GM23338 (cell line): ENCODE results near the gene ZNHIT1. TPM values are rescaled to one million over a fixed set of nuclear protein-coding genes. Genes with fewer than 3 reads are reported as not detected.
A peak's percentile ranks its signal among the peaks of the same experiment; 100 is the strongest.

ENCODE experiments used
- ATAC-seq: fragments of 200-7000 bp; cut with Tn5 transposase; 3 replicates; pipeline ENCODE4 v1.9.1; 2020
- DNase-seq: peaks from one replicate; pipeline ENCODE4 v3.0.0-alpha.2; 2015; ENCODE audit warnings: low spot score
- H2AFZ ChIP-seq: fragments of 200-600 bp; sonication (generic); 2 replicates; pipeline ENCODE4 v1.8.0; 2016; ENCODE audit warnings: antibody characterized with exemption, mild to moderate bottlenecking, moderate library complexity
- H3F3A ChIP-seq: fragments of 200-600 bp; sonication (generic); replicated peaks from 2 replicates; pipeline ENCODE4 v1.8.0; 2017; ENCODE audit warnings: antibody characterized with exemption, mixed run types, low read depth
- H3K27ac ChIP-seq: fragments of 200-600 bp; sonication (generic); 2 replicates; pipeline ENCODE4 v1.6.1; 2016; ENCODE audit warnings: low read depth
- H3K27me3 ChIP-seq: fragments of 200-600 bp; sonication (generic); 2 replicates; pipeline ENCODE4 v1.8.0; 2016; ENCODE audit warnings: mild to moderate bottlenecking, mixed run types, moderate library complexity; ENCODE audit not compliant: insufficient read depth
- H3K36me3 ChIP-seq: fragments of 200-600 bp; sonication (generic); 2 replicates; pipeline ENCODE4 v1.8.0; 2016; ENCODE audit warnings: mild to moderate bottlenecking; ENCODE audit not compliant: insufficient read depth
- H3K4me1 ChIP-seq: fragments of 200-600 bp; sonication (generic); 2 replicates; pipeline ENCODE4 v1.8.0; 2016; ENCODE audit warnings: mild to moderate bottlenecking, moderate library complexity; ENCODE audit not compliant: insufficient read depth
- H3K4me2 ChIP-seq: fragments of 200-600 bp; sonication (generic); 2 replicates; pipeline ENCODE4 v1.7.1; 2017; ENCODE audit warnings: mixed run types
- H3K4me3 ChIP-seq: fragments of 200-600 bp; sonication (generic); 2 replicates; pipeline ENCODE4 v1.6.1; 2016; ENCODE audit warnings: mixed run types
- H3K79me2 ChIP-seq: fragments of 200-600 bp; sonication (generic); replicated peaks from 2 replicates; pipeline ENCODE4 v1.8.0; 2017; ENCODE audit warnings: mild to moderate bottlenecking; ENCODE audit not compliant: insufficient read depth
- H3K9me2 ChIP-seq: fragments of 200-600 bp; sonication (generic); 2 replicates; pipeline ENCODE4 v1.8.0; 2017; ENCODE audit not compliant: insufficient read depth
- H4K20me1 ChIP-seq: fragments of 200-600 bp; sonication (generic); replicated peaks from 2 replicates; pipeline ENCODE4 v1.8.0; 2017; ENCODE audit warnings: mild to moderate bottlenecking; ENCODE audit not compliant: insufficient read depth
- H3K27ac Mint-ChIP-seq: 2 replicates; pipeline ENCODE4 v1.8.0; 2020; ENCODE audit warnings: inconsistent platforms, mild to moderate bottlenecking, moderate library complexity, mixed read lengths
- H3K27me3 Mint-ChIP-seq: 3 replicates; pipeline ENCODE4 v1.8.0; 2022; ENCODE audit warnings: low read depth, mild to moderate bottlenecking, moderate library complexity, mixed read lengths, inconsistent platforms; ENCODE audit not compliant: insufficient read depth, poor library complexity
- H3K36me3 Mint-ChIP-seq: 3 replicates; pipeline ENCODE4 v1.8.0; 2021; ENCODE audit warnings: low read depth, mild to moderate bottlenecking, inconsistent platforms, moderate library complexity, mixed read lengths
- H3K4me1 Mint-ChIP-seq: 3 replicates; pipeline ENCODE4 v1.8.0; 2020; ENCODE audit warnings: mild to moderate bottlenecking, inconsistent platforms, mixed read lengths
- H3K4me3 Mint-ChIP-seq: 3 replicates; pipeline ENCODE4 v1.8.0; 2021; ENCODE audit warnings: moderate library complexity, mild to moderate bottlenecking, inconsistent platforms, mixed read lengths
- H3K9me3 Mint-ChIP-seq: 3 replicates; pipeline ENCODE4 v1.8.0; 2020; ENCODE audit warnings: moderate library complexity, mild to moderate bottlenecking, inconsistent platforms, mixed read lengths
- CREB1 ChIP-seq: fragments of 250-450 bp; sonication (Bioruptor Pico); IDR thresholded peaks from 2 replicates; pipeline ENCODE4 v1.5.0; 2020; ENCODE audit warnings: low read depth, mild to moderate bottlenecking, moderate library complexity
- EZH2 ChIP-seq: fragments of 200-600 bp; sonication (generic); IDR thresholded peaks from one replicate; pipeline ENCODE4 v1.8.0; 2017; ENCODE audit warnings: antibody characterized with exemption, mild to moderate bottlenecking, low read depth; ENCODE audit not compliant: unreplicated experiment
- EZH2phosphoT487 ChIP-seq: fragments of 200-600 bp; sonication (generic); IDR thresholded peaks from one replicate; pipeline ENCODE4 v1.8.1; 2018; ENCODE audit warnings: antibody characterized with exemption; ENCODE audit not compliant: unreplicated experiment
- JUNB ChIP-seq: IDR thresholded peaks from one replicate; pipeline ENCODE4 v1.6.1; 2016; ENCODE audit warnings: antibody characterized with exemption; ENCODE audit not compliant: unreplicated experiment
- STAT1 ChIP-seq: IDR thresholded peaks from one replicate; pipeline ENCODE4 v1.6.1; 2016; ENCODE audit warnings: antibody characterized with exemption; ENCODE audit not compliant: unreplicated experiment
- polyA plus RNA-seq: library from polyadenylated mRNA; unstranded; fragments of >200 nt; fragmentation: Nextera tagmentation; extraction: Ambion mirVana; gene quantifications from 2 replicates; pipeline ENCODE4 v1.2.1, GENCODE V29; 2016
- total RNA-seq: library from RNA; depleted of rRNA; stranded (reverse); fragments of >200 nt; shearing (Covaris generic); gene quantifications from 2 replicates; pipeline ENCODE4 v1.2.3, GENCODE V29; 2014
- TF ChIP-seq, protein P1 (sequence below): IDR thresholded peaks from 2 replicates; pipeline ENCODE4 v1.6.1; 2016; ENCODE audit warnings: antibody characterized with exemption
- TF ChIP-seq, protein P2 (sequence below): fragments of 250-450 bp; sonication (Bioruptor Pico); IDR thresholded peaks from 2 replicates; pipeline ENCODE4 v1.5.0; 2020; ENCODE audit warnings: mild to moderate bottlenecking, moderate library complexity
- TF ChIP-seq, protein P3 (sequence below), 2 experiments: fragments of 200-600 bp in 1 of 2; sonication (generic) in 1 of 2; conservative IDR thresholded peaks; 2 replicates each; pipeline versions ENCODE4 v1.5.1 to v1.6.1; 2016 to 2017; ENCODE audit warnings: antibody characterized with exemption in 2 of 2, low read depth in 2 of 2, mild to moderate bottlenecking in 2 of 2, moderate library complexity in 1 of 2

ZNHIT1 gene
- total and polyA plus RNA-seq, 2 experiments from 2014 or later, result 64.6 to 113 TPM

DNA sequence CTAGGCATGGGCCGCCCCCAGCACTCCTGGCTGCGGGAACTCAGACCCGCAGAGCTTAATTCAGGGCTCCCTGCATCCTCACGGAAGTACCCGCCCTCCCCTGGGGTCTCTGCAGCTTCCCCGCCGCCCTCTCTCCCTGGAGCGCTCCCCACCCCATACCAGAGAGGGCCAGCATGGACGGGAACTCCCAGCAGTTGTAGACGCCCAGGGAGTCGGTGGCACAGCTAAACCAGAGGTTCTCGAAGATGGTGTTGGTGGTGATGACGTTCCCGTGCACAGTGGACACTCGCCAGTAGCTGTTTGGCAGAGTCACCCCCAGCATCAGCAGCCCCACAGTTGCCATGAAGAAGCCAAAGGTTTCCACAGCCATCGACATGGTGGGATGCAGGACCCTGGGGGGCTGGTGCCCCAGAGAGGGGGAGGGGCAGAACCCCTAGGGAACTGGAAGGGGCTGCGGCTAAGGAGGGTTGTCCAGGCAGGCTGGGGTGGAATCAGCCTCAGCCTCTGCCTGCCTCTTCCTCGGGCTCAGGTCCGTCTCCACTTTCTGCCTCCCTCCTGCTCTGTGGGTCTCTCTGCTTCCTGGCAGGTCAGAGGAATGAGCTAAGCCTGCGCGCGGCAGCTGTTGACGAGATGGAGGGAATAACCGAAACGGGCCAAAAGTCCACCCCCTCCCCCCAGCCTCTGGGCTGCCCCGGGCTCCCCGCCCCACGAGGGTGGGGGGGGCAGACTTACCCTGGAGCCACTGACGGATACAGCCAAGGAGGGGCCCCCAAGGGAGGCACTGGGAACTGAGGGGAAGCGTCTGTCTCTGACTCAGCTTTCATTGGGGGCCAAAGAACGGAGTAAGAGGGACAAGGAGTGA lies 19.5 kb downstream of the ZNHIT1 start, which contains the start of gene CLDN15:
Gene CLDN15, minus strand, starts transcription at position 597 of the 862 bp plus-strand sequence. Its CDS starts 221 bp downstream, at position 376.
- no peak for DNase-seq
- Histone ChIP-seq H3K36me3 (no peaks in the 10 kb centered on the region), H3K27ac (peak within 1 kb of the TSS; percentile 72), H3F3A (peaks cover 26% of the 10 kb centered on the region), H3K79me2 (peaks cover 9% of the 10 kb centered on the region), H3K9me2 (no peaks in the 10 kb centered on the region), H3K27me3 (no peaks in the 10 kb centered on the region), H3K4me3 (no peak within 1 kb of the TSS), H3K4me1 (peaks cover 36% of the 10 kb centered on the region), H4K20me1 (no peaks in the 10 kb centered on the region; the same call in 1 of the 2 replicates), H2AFZ (no peak within 1 kb of the TSS), H3K4me2 (peak within 1 kb of the TSS; percentile 65)
- H3K27me3 Mint-ChIP-seq, result peaks cover 15% of the 10 kb centered on the region
- TF ChIP-seq EZH2phosphoT487 (no peak), EZH2 (no peak), JUNB (no peak), CREB1 (CRISPR knock-in tag) (no peak)
- TF ChIP-seq, protein P1, sequence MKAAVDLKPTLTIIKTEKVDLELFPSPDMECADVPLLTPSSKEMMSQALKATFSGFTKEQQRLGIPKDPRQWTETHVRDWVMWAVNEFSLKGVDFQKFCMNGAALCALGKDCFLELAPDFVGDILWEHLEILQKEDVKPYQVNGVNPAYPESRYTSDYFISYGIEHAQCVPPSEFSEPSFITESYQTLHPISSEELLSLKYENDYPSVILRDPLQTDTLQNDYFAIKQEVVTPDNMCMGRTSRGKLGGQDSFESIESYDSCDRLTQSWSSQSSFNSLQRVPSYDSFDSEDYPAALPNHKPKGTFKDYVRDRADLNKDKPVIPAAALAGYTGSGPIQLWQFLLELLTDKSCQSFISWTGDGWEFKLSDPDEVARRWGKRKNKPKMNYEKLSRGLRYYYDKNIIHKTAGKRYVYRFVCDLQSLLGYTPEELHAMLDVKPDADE, result no peak
- peak within 1 kb of the TSS; percentile 59; the same call in 1 of the 2 replicates for H3K27ac Mint-ChIP-seq
- no peak within 1 kb of the TSS; the same call in 2 of the 3 replicates for H3K4me3 Mint-ChIP-seq
- ATAC-seq, result no peak
- H3K36me3 Mint-ChIP-seq, result peaks cover 14% of the 10 kb centered on the region
- no peaks in the 10 kb centered on the region for H3K9me3 Mint-ChIP-seq
- H3K4me1 Mint-ChIP-seq, result peaks cover 23% of the 10 kb centered on the region

DNA sequence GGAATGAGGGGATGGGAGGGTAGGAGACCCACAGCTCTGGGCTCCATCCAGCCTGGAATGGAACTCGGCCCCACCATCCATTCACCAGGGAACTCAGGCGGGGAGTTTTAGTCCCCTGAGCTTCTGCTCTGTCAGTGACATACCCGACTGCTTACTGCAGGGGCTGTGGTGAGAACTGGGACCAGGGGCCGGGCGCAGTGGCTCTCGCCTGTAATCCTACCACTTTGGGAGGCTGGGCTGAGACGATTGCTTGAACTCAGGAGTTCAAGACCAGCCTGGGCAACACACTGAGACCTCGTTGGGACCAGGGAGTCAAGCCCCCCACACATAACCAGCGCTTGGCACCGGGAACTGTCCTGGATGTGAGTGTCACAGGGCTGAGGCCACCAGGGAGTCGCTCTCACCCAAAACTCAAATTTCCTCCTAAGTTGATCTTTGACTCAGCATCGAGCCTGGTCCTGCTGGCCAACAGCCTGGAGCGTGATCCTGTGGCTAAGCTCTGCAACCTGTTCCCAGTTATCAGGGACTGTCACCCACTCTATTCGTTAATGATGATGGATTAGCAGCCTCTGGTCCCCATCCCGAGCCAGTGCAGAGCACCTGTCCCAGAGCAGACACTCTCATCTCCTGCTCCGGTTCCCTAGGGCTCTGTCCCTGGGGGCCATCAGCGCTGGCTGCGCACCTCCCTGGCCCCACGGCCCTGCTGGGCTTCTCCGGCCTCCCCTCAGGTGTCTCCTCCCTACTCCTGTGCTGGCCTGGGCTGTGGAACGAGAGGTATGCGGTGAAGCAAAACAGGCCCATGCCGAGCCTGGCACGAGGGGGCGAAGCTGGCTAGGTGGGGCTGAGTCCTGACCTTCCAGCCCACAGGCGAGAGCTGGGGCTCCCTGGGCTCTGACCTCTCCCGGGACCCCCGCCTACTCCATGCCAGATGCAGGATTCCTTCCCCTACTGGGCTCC lies 20.5 kb downstream of the ZNHIT1 start:
- H3K4me3 Mint-ChIP-seq, result no peak overlapping the region; the same call in 2 of the 3 replicates
- H3K36me3 Mint-ChIP-seq, result peaks cover 17% of the 10 kb centered on the region
- Histone ChIP-seq H3K9me2 (no peaks in the 10 kb centered on the region), H3K27ac (peak overlapping the region; percentile 72), H3K27me3 (no peaks in the 10 kb centered on the region), H3K4me2 (peak overlapping the region; percentile 65), H3K36me3 (no peaks in the 10 kb centered on the region), H2AFZ (no peak overlapping the region), H4K20me1 (peaks cover 6% of the 10 kb centered on the region), H3F3A (peaks cover 33% of the 10 kb centered on the region), H3K4me3 (no peak overlapping the region), H3K79me2 (peaks cover 19% of the 10 kb centered on the region), H3K4me1 (peaks cover 28% of the 10 kb centered on the region)
- H3K27me3 Mint-ChIP-seq, result peaks cover 16% of the 10 kb centered on the region
- no peak for DNase-seq
- H3K27ac Mint-ChIP-seq, result peak overlapping the region; percentile 48
- peak; percentile 6; the same call in 2 of the 3 replicates for ATAC-seq
- H3K9me3 Mint-ChIP-seq, result no peaks in the 10 kb centered on the region
- peaks cover 21% of the 10 kb centered on the region for H3K4me1 Mint-ChIP-seq
- TF ChIP-seq, protein P2, sequence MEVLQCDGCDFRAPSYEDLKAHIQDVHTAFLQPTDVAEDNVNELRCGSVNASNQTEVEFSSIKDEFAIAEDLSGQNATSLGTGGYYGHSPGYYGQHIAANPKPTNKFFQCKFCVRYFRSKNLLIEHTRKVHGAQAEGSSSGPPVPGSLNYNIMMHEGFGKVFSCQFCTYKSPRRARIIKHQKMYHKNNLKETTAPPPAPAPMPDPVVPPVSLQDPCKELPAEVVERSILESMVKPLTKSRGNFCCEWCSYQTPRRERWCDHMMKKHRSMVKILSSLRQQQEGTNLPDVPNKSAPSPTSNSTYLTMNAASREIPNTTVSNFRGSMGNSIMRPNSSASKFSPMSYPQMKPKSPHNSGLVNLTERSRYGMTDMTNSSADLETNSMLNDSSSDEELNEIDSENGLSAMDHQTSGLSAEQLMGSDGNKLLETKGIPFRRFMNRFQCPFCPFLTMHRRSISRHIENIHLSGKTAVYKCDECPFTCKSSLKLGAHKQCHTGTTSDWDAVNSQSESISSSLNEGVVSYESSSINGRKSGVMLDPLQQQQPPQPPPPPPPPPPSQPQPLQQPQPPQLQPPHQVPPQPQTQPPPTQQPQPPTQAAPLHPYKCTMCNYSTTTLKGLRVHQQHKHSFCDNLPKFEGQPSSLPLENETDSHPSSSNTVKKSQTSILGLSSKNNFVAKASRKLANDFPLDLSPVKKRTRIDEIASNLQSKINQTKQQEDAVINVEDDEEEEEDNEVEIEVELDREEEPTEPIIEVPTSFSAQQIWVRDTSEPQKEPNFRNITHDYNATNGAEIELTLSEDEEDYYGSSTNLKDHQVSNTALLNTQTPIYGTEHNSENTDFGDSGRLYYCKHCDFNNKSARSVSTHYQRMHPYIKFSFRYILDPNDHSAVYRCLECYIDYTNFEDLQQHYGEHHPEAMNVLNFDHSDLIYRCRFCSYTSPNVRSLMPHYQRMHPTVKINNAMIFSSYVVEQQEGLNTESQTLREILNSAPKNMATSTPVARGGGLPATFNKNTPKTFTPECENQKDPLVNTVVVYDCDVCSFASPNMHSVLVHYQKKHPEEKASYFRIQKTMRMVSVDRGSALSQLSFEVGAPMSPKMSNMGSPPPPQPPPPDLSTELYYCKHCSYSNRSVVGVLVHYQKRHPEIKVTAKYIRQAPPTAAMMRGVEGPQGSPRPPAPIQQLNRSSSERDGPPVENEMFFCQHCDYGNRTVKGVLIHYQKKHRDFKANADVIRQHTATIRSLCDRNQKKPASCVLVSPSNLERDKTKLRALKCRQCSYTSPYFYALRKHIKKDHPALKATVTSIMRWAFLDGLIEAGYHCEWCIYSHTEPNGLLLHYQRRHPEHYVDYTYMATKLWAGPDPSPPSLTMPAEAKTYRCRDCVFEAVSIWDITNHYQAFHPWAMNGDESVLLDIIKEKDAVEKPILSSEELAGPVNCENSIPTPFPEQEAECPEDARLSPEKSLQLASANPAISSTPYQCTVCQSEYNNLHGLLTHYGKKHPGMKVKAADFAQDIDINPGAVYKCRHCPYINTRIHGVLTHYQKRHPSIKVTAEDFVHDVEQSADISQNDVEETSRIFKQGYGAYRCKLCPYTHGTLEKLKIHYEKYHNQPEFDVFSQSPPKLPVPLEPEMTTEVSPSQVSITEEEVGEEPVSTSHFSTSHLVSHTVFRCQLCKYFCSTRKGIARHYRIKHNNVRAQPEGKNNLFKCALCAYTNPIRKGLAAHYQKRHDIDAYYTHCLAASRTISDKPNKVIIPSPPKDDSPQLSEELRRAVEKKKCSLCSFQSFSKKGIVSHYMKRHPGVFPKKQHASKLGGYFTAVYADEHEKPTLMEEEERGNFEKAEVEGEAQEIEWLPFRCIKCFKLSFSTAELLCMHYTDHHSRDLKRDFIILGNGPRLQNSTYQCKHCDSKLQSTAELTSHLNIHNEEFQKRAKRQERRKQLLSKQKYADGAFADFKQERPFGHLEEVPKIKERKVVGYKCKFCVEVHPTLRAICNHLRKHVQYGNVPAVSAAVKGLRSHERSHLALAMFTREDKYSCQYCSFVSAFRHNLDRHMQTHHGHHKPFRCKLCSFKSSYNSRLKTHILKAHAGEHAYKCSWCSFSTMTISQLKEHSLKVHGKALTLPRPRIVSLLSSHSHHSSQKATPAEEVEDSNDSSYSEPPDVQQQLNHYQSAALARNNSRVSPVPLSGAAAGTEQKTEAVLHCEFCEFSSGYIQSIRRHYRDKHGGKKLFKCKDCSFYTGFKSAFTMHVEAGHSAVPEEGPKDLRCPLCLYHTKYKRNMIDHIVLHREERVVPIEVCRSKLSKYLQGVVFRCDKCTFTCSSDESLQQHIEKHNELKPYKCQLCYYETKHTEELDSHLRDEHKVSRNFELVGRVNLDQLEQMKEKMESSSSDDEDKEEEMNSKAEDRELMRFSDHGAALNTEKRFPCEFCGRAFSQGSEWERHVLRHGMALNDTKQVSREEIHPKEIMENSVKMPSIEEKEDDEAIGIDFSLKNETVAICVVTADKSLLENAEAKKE (CRISPR knock-in tag), result no peak
- TF ChIP-seq JUNB (no peak), STAT1 (no peak), EZH2phosphoT487 (no peak)
- TF ChIP-seq, protein P3, sequence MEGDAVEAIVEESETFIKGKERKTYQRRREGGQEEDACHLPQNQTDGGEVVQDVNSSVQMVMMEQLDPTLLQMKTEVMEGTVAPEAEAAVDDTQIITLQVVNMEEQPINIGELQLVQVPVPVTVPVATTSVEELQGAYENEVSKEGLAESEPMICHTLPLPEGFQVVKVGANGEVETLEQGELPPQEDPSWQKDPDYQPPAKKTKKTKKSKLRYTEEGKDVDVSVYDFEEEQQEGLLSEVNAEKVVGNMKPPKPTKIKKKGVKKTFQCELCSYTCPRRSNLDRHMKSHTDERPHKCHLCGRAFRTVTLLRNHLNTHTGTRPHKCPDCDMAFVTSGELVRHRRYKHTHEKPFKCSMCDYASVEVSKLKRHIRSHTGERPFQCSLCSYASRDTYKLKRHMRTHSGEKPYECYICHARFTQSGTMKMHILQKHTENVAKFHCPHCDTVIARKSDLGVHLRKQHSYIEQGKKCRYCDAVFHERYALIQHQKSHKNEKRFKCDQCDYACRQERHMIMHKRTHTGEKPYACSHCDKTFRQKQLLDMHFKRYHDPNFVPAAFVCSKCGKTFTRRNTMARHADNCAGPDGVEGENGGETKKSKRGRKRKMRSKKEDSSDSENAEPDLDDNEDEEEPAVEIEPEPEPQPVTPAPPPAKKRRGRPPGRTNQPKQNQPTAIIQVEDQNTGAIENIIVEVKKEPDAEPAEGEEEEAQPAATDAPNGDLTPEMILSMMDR (conservative IDR thresholded peaks at IDR 0.05; ENCODE audit: low read depth in 2 of 2), result no peak
